Sigmoid colon (tissue), 4 donors: ENCODE measurements around the gene ZNF19.

Experiments
- CTCF ChIP-seq, 4 experiments: fragments of 450-650 bp in 3 of 4; fragments of 200-600 bp in 1 of 4; IDR thresholded peaks; one replicate each; pipeline ENCODE4 v1.5.1; 2016 to 2019; ENCODE audit warnings: antibody characterized with exemption in 4 of 4, mild to moderate bottlenecking in 3 of 4, moderate library complexity in 2 of 4
- EP300 ChIP-seq, 4 donors: sonication (generic); formaldehyde crosslinking; IDR thresholded peaks; one replicate each; pipeline ENCODE4 v1.6.1; 2017; ENCODE audit warnings: antibody characterized with exemption in 4 of 4

- TF ChIP-seq EP300 (IDR thresholded peaks at IDR 0.05) = no peak
- no peak for TF ChIP-seq CTCF (IDR thresholded peaks at IDR 0.05)
Measured at GRCh38 chr16:71536752-71537499, 47.8 kb upstream of the ZNF19 start.
